Osteocyte (in vitro differentiated cells): ENCODE data around the gene MST1. TPM values are rescaled to one million over a fixed set of nuclear protein-coding genes. Genes with fewer than 3 reads are reported as not detected.

Source experiments
- DNase-seq: peaks from one replicate; pipeline ENCODE4 v3.0.0; 2021; ENCODE audit warnings: mixed read lengths; ENCODE audit not compliant: unreplicated experiment; ENCODE audit errors: extremely low spot score
- H3K27ac Mint-ChIP-seq: one replicate; pipeline ENCODE4 v1.8.0; 2021; ENCODE audit warnings: mild to moderate bottlenecking, mixed read lengths; ENCODE audit not compliant: unreplicated experiment
- H3K27me3 Mint-ChIP-seq: one replicate; pipeline ENCODE4 v1.8.0; 2021; ENCODE audit warnings: mixed read lengths; ENCODE audit not compliant: unreplicated experiment
- H3K36me3 Mint-ChIP-seq: one replicate; pipeline ENCODE4 v1.8.0; 2021; ENCODE audit warnings: mixed read lengths; ENCODE audit not compliant: unreplicated experiment
- H3K4me1 Mint-ChIP-seq: one replicate; pipeline ENCODE4 v1.8.0; 2021; ENCODE audit warnings: mixed read lengths; ENCODE audit not compliant: unreplicated experiment
- H3K4me3 Mint-ChIP-seq: one replicate; pipeline ENCODE4 v1.8.0; 2021; ENCODE audit warnings: mild to moderate bottlenecking, moderate library complexity, mixed read lengths; ENCODE audit not compliant: unreplicated experiment
- H3K9me3 Mint-ChIP-seq: one replicate; pipeline ENCODE4 v1.8.0; 2021; ENCODE audit warnings: mixed read lengths; ENCODE audit not compliant: unreplicated experiment
- total RNA-seq: library from RNA; stranded (reverse); gene quantifications from 2 replicates; pipeline ENCODE4 v1.2.1, GENCODE V29; 2021
- TF ChIP-seq, protein P1 (sequence below): fragments of 200-600 bp; sonication (generic); IDR thresholded peaks from 2 replicates; pipeline ENCODE4 v1.5.0; 2021; ENCODE audit warnings: antibody characterized with exemption, mild to moderate bottlenecking, moderate library complexity

The MST1 gene
- total RNA-seq, 1 donor from 2014 or later: 38.3 TPM

DNA sequence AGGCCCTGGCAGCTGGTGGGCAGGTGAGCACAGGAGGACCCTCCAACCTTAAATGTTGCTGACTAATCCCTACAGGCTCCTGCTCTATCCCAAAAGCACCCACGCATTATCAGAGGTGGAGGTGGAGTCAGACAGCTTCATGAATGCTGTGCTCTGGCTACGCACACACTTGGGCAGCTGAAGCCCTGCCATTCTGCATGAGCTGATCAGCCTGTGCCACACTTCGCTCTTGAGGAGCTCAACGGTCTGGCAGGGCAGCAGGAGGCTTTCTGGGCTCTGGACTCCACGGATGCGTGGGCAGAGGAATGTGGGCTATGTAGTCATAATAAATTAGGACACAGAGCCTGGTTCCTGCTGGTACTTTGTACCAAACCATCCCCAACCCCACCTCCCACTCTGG, 6.1 kb downstream of the MST1 start:
- Mint-ChIP-seq H3K27ac (no peak overlapping the region), H3K9me3 (no peaks in the 10 kb centered on the region), H3K4me1 (peaks cover 4% of the 10 kb centered on the region), H3K36me3 (peaks cover 27% of the 10 kb centered on the region), H3K27me3 (no peaks in the 10 kb centered on the region), H3K4me3 (no peak overlapping the region)
- TF ChIP-seq, protein P1, sequence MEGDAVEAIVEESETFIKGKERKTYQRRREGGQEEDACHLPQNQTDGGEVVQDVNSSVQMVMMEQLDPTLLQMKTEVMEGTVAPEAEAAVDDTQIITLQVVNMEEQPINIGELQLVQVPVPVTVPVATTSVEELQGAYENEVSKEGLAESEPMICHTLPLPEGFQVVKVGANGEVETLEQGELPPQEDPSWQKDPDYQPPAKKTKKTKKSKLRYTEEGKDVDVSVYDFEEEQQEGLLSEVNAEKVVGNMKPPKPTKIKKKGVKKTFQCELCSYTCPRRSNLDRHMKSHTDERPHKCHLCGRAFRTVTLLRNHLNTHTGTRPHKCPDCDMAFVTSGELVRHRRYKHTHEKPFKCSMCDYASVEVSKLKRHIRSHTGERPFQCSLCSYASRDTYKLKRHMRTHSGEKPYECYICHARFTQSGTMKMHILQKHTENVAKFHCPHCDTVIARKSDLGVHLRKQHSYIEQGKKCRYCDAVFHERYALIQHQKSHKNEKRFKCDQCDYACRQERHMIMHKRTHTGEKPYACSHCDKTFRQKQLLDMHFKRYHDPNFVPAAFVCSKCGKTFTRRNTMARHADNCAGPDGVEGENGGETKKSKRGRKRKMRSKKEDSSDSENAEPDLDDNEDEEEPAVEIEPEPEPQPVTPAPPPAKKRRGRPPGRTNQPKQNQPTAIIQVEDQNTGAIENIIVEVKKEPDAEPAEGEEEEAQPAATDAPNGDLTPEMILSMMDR: no peak
- DNase-seq: no peak

DNA sequence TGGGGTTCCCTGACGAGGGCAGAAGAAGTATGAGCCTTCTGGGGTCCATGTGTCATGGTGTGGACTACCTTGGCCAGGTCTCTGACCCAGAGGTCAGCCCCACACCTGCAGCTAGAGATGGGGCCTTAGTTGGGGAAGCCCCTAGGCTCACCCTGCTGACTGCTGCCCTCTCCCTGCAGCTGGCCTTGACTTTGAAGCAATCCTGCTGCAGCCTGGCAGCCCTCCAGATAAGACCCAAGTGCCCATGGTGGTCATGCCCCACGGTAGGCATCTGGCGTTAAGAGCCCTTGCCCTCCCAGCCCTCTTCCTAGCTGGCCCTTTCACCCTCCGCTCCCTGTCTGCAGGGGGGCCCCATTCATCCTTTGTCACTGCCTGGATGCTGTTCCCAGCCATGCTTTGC, 7.7 kb downstream of the MST1 start:
- TF ChIP-seq, protein P1: no peak
- no peak overlapping the region for H3K4me3 Mint-ChIP-seq
- DNase-seq: no peak
- H3K9me3 Mint-ChIP-seq: no peaks in the 10 kb centered on the region
- no peaks in the 10 kb centered on the region for H3K27me3 Mint-ChIP-seq
- H3K36me3 Mint-ChIP-seq: peaks cover 29% of the 10 kb centered on the region
- H3K27ac Mint-ChIP-seq: no peak overlapping the region
- peaks cover 4% of the 10 kb centered on the region for H3K4me1 Mint-ChIP-seq

DNA sequence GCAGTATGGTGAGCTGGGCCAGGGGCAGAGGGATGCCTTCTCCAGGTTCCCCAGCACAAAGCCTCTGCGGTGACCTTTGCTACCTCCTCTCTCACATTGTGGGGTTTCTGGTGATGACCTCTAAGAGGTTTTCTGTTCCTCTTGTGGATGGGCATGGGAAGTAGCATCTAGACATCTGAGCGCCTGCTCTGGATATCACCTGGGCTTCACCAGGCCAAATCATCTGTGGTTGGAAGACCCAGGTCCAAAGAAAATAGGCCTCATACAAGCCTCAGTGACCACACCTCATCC, 8.1 kb downstream of the MST1 start:
- TF ChIP-seq, protein P1: no peak
- H3K4me3 Mint-ChIP-seq: no peak overlapping the region
- peaks cover 29% of the 10 kb centered on the region for H3K36me3 Mint-ChIP-seq
- no peaks in the 10 kb centered on the region for H3K27me3 Mint-ChIP-seq
- DNase-seq: no peak
- H3K4me1 Mint-ChIP-seq: peaks cover 3% of the 10 kb centered on the region
- H3K27ac Mint-ChIP-seq: no peak overlapping the region
- H3K9me3 Mint-ChIP-seq: no peaks in the 10 kb centered on the region

DNA sequence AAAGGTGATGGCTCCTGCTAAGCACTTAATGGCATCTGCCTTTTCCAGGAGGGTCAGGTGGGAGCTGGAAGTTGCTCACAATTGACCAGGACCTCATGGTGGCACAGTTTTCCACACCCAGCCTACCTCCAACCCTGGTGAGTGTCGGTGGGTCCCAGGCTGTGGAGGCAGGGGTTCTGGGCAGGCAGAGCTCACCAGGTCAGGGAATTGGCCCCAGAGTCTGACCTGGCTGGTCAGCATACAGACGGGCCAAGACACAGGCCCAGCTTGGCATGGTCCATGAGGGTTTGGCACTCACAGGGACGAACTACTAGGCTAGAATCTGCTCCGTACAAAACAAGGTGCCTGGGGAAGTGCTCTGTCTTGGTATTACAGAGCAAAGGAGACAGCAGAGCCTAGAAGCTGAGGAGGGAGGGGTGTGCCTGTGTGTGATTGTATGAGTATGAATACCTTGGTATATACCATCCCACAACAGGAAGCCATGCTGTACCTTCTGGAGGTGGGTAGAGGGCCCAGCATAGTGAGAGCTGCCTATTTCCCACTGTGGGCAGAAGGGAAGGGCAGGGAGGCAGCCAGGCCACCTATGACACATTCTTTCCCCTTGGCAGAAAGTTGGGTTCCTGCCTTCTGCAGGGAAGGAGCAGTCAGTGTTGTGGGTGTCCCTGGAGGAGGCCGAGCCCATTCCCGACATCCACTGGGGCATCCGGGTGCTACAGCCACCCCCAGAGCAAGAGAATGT, 8.6 kb downstream of the MST1 start:
- H3K9me3 Mint-ChIP-seq: no peaks in the 10 kb centered on the region
- no peak for DNase-seq
- TF ChIP-seq, protein P1: no peak
- H3K4me1 Mint-ChIP-seq: peaks cover 3% of the 10 kb centered on the region
- H3K27me3 Mint-ChIP-seq: no peaks in the 10 kb centered on the region
- peaks cover 29% of the 10 kb centered on the region for H3K36me3 Mint-ChIP-seq
- H3K27ac Mint-ChIP-seq: no peak overlapping the region
- no peak overlapping the region for H3K4me3 Mint-ChIP-seq

DNA sequence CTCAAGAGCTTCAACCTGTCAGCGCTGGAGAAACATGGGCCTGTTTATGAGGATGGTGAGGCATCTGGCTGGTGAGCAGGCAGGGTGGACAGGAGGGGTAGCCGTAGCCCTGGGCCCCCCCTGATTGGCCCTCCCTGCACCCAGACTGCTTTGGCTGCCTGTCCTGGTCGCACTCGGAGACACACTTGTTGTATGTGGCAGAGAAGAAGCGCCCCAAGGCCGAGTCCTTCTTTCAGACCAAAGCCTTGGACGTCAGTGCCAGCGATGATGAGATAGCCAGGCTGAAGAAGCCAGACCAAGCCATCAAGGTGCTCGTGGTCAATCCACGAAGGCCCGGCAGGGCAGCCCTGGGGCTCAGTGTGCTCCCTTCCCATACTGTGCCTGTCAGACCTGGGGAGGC, 13.4 kb downstream of the MST1 start:
- TF ChIP-seq, protein P1: no peak
- H3K36me3 Mint-ChIP-seq: peaks cover 14% of the 10 kb centered on the region
- H3K27me3 Mint-ChIP-seq: no peaks in the 10 kb centered on the region
- no peak overlapping the region for H3K4me3 Mint-ChIP-seq
- DNase-seq: no peak
- H3K4me1 Mint-ChIP-seq: peaks cover 17% of the 10 kb centered on the region
- no peak overlapping the region for H3K27ac Mint-ChIP-seq
- H3K9me3 Mint-ChIP-seq: no peaks in the 10 kb centered on the region
